DOHH2 (cell line): Measurements from ENCODE around the gene RABL6.

ENCODE experiments used
- CTCF ChIP-seq: fragments of 200-600 bp; sonication (generic); IDR thresholded peaks from one replicate; pipeline ENCODE4 v1.5.1; 2014; ENCODE audit warnings: antibody characterized with exemption, mild to moderate bottlenecking, low read depth, low read length; ENCODE audit not compliant: poor library complexity, severe bottlenecking
- EZH2phosphoT487 ChIP-seq: fragments of 200-600 bp; sonication (generic); IDR thresholded peaks from 2 replicates; pipeline ENCODE4 v1.6.1; 2017; ENCODE audit warnings: borderline replicate concordance, mild to moderate bottlenecking, antibody characterized with exemption, low read length, moderate library complexity, mixed read lengths

GRCh38 chr9:136851941-136852663 lies 44.4 kb downstream of the RABL6 start, which contains the start of gene MAMDC4:
- TF ChIP-seq CTCF, result no peak
- no peak for TF ChIP-seq EZH2phosphoT487
